Measurements from ENCODE around the gene ZNF516. TPM values are rescaled to one million over a fixed set of nuclear protein-coding genes. Genes with fewer than 3 reads are reported as not detected.

The ZNF516 gene
- total and polyA plus RNA-seq, 4 donors = 2.5 to 12.2 (median 7.6) TPM

DNA sequence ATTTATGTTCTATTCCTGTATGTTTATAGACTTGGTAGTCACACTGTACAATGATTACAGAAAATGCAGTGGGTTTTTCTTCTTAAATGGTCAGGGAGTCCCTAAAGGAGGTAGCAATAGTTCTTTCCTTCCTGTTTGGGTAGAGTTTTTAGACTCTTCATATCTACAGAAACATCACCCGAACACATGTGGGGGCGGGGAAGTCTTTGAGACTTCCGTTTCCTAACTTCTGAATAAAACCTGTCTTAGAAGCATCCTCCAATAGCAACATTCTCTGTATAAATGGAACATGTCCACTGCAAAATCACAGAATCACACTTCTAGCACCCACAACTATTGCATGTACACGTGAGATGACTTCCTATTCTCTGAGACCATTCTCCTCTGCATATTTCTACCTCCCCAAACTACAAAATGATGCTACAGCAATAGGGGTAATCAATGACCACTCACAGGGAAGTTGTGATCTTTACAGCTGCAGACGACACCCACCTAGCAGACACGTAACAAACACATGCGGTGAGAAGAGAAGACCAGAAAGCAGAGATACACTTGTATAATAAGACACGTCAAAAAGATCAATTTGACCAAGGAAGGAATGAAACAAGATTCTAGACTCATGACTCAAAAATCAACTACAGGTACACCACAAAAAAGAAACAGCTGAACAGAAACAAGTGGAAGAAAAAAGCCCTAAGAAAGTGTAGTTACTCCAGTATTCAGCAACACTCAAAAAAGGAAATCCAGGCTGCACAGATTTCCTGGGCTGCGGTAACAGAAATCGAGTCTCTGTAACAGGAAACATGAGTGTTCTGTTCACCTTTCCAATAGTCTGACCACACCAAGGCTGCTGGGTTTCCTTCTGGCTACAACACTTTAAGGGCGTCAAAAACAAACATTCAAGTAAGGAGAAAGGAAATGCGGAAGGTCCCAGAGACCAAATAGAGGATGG, 120.4 kb downstream of the ZNF516 start:
- no peak overlapping the region for H3K27ac ChIP-seq (ENCODE audit: low read depth in 1 of 2, low read length in 2 of 2)
- H3K27me3 ChIP-seq (ENCODE audit: control insufficient read depth in 4 of 4, insufficient read depth in 4 of 4, low read length in 3 of 4) = no peaks in the 10 kb centered on the region
- TF ChIP-seq, protein P1, sequence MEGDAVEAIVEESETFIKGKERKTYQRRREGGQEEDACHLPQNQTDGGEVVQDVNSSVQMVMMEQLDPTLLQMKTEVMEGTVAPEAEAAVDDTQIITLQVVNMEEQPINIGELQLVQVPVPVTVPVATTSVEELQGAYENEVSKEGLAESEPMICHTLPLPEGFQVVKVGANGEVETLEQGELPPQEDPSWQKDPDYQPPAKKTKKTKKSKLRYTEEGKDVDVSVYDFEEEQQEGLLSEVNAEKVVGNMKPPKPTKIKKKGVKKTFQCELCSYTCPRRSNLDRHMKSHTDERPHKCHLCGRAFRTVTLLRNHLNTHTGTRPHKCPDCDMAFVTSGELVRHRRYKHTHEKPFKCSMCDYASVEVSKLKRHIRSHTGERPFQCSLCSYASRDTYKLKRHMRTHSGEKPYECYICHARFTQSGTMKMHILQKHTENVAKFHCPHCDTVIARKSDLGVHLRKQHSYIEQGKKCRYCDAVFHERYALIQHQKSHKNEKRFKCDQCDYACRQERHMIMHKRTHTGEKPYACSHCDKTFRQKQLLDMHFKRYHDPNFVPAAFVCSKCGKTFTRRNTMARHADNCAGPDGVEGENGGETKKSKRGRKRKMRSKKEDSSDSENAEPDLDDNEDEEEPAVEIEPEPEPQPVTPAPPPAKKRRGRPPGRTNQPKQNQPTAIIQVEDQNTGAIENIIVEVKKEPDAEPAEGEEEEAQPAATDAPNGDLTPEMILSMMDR (IDR thresholded peaks at IDR 0.05; ENCODE audit: low read depth, low read length, missing input control) = no peak
- TF ChIP-seq FOXA1 (IDR thresholded peaks at IDR 0.05) = no peak
- TF ChIP-seq, protein P2, sequence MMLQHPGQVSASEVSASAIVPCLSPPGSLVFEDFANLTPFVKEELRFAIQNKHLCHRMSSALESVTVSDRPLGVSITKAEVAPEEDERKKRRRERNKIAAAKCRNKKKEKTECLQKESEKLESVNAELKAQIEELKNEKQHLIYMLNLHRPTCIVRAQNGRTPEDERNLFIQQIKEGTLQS (IDR thresholded peaks at IDR 0.05) = no peak
- no peak for TF ChIP-seq JUND (IDR thresholded peaks at IDR 0.05)
- TF ChIP-seq, protein P3, sequence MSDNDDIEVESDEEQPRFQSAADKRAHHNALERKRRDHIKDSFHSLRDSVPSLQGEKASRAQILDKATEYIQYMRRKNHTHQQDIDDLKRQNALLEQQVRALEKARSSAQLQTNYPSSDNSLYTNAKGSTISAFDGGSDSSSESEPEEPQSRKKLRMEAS (IDR thresholded peaks at IDR 0.05) = no peak
- peaks cover 0 to 5% (median 2%) of the 10 kb centered on the region in 4 donors for H3K4me1 ChIP-seq (ENCODE audit: control insufficient read depth in 4 of 4, insufficient read depth in 4 of 4, low read length in 3 of 4)
- no peak overlapping the region for H3K4me3 ChIP-seq (ENCODE audit: low read depth in 1 of 3, low read length in 3 of 3)
- no peaks in the 10 kb centered on the region for H3K9me3 ChIP-seq (ENCODE audit: control insufficient read depth in 4 of 4, low read length in 3 of 4)
- no peak overlapping the region for H3K9ac ChIP-seq (ENCODE audit: low read depth in 1 of 2, low read length in 2 of 2)
- peaks cover 9 to 24% (median 11%) of the 10 kb centered on the region in 4 donors for H3K36me3 ChIP-seq (ENCODE audit: control insufficient read depth in 4 of 4, insufficient read depth in 3 of 4, low read depth in 1 of 4, low read length in 3 of 4)
- 86% methylated on average over 12 of the region's 12 CpGs for WGBS
- DNase-seq (ENCODE audit: low spot score) = no peak

DNA sequence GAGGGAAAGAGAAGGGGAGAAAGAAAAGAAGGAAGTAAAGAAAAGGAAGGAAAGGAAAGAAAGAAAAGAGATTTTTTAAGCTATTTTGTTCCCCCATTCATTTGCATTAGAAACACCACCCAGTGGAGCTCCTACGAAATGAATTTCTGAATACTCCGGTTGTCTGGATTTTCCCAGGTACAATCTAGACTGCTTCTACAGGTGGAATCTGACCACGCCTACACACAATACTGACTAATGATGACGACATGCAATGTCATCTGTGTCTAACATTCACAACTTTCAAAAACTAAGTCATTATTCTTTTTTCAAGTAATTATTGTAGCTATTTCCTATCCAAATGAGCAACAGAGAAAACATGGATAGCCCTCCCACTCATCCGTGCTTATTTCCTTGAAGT, 121.7 kb downstream of the ZNF516 start:
- TF ChIP-seq, protein P2 (IDR thresholded peaks at IDR 0.05) = no peak
- TF ChIP-seq, protein P4, sequence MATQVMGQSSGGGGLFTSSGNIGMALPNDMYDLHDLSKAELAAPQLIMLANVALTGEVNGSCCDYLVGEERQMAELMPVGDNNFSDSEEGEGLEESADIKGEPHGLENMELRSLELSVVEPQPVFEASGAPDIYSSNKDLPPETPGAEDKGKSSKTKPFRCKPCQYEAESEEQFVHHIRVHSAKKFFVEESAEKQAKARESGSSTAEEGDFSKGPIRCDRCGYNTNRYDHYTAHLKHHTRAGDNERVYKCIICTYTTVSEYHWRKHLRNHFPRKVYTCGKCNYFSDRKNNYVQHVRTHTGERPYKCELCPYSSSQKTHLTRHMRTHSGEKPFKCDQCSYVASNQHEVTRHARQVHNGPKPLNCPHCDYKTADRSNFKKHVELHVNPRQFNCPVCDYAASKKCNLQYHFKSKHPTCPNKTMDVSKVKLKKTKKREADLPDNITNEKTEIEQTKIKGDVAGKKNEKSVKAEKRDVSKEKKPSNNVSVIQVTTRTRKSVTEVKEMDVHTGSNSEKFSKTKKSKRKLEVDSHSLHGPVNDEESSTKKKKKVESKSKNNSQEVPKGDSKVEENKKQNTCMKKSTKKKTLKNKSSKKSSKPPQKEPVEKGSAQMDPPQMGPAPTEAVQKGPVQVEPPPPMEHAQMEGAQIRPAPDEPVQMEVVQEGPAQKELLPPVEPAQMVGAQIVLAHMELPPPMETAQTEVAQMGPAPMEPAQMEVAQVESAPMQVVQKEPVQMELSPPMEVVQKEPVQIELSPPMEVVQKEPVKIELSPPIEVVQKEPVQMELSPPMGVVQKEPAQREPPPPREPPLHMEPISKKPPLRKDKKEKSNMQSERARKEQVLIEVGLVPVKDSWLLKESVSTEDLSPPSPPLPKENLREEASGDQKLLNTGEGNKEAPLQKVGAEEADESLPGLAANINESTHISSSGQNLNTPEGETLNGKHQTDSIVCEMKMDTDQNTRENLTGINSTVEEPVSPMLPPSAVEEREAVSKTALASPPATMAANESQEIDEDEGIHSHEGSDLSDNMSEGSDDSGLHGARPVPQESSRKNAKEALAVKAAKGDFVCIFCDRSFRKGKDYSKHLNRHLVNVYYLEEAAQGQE (IDR thresholded peaks at IDR 0.05) = no peak
- TF ChIP-seq GABPA (IDR thresholded peaks at IDR 0.05 in 1 of 2, conservative IDR thresholded peaks at IDR 0.05 in 1 of 2) (no peak), SP1 (IDR thresholded peaks at IDR 0.05) (no peak), HNF4A (conservative IDR thresholded peaks at IDR 0.05) (no peak), RAD21 (IDR thresholded peaks at IDR 0.05) (no peak), YY1 (IDR thresholded peaks at IDR 0.05) (no peak), NR2F2 (IDR thresholded peaks at IDR 0.05) (no peak), RXRA (IDR thresholded peaks at IDR 0.05) (no peak), FOXA1 (IDR thresholded peaks at IDR 0.05) (no peak), JUND (IDR thresholded peaks at IDR 0.05) (no peak), HNF4G (IDR thresholded peaks at IDR 0.05) (no peak), TAF1 (conservative IDR thresholded peaks at IDR 0.05) (no peak), FOXA2 (IDR thresholded peaks at IDR 0.05) (no peak), EGR1 (IDR thresholded peaks at IDR 0.05; ENCODE audit: low read depth in 2 of 2) (no peak)
- TF ChIP-seq, protein P1 (IDR thresholded peaks at IDR 0.05; ENCODE audit: low read depth, low read length, missing input control) = no peak
- TF ChIP-seq, protein P5, sequence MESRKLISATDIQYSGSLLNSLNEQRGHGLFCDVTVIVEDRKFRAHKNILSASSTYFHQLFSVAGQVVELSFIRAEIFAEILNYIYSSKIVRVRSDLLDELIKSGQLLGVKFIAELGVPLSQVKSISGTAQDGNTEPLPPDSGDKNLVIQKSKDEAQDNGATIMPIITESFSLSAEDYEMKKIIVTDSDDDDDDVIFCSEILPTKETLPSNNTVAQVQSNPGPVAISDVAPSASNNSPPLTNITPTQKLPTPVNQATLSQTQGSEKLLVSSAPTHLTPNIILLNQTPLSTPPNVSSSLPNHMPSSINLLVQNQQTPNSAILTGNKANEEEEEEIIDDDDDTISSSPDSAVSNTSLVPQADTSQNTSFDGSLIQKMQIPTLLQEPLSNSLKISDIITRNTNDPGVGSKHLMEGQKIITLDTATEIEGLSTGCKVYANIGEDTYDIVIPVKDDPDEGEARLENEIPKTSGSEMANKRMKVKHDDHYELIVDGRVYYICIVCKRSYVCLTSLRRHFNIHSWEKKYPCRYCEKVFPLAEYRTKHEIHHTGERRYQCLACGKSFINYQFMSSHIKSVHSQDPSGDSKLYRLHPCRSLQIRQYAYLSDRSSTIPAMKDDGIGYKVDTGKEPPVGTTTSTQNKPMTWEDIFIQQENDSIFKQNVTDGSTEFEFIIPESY (IDR thresholded peaks at IDR 0.05) = no peak
- TF ChIP-seq, protein P3 (IDR thresholded peaks at IDR 0.05) = no peak
- peaks cover 4 to 15% (median 10%) of the 10 kb centered on the region in 4 donors for H3K36me3 ChIP-seq (ENCODE audit: control insufficient read depth in 4 of 4, insufficient read depth in 3 of 4, low read depth in 1 of 4, low read length in 3 of 4)
- 93% methylated on average over 5 of the region's 5 CpGs for WGBS

More for the DNA sequence above, 121.7 kb downstream of the ZNF516 start:
- H3K9me3 ChIP-seq (ENCODE audit: control insufficient read depth in 4 of 4, low read length in 3 of 4) = no peaks in the 10 kb centered on the region
- no peak for DNase-seq (ENCODE audit: low spot score)
- no peak overlapping the region for H3K27ac ChIP-seq (ENCODE audit: low read depth in 1 of 2, low read length in 2 of 2)
- no peaks in the 10 kb centered on the region for H3K27me3 ChIP-seq (ENCODE audit: control insufficient read depth in 4 of 4, insufficient read depth in 4 of 4, low read length in 3 of 4)
- no peak overlapping the region for H3K9ac ChIP-seq (ENCODE audit: low read depth in 1 of 2, low read length in 2 of 2)
- peaks cover 0 to 5% (median 2%) of the 10 kb centered on the region in 4 donors for H3K4me1 ChIP-seq (ENCODE audit: control insufficient read depth in 4 of 4, insufficient read depth in 4 of 4, low read length in 3 of 4)
- H3K4me3 ChIP-seq (ENCODE audit: low read depth in 1 of 3, low read length in 3 of 3) = no peak overlapping the region

All from liver (tissue), 9 donors.